Lower leg skin (tissue), 3 donors: ENCODE results near the gene INPP5F.

ENCODE experiments used
- POLR2A ChIP-seq, 2 donors: fragments of 450-650 bp; IDR thresholded peaks; one replicate each; pipeline ENCODE4 v1.6.1; 2016 to 2017; ENCODE audit warnings: antibody characterized with exemption in 2 of 2, mild to moderate bottlenecking in 1 of 2, moderate library complexity in 1 of 2
- TF ChIP-seq, protein P1 (sequence below), 3 donors: fragments of 450-650 bp; IDR thresholded peaks; one replicate each; pipeline ENCODE4 v1.5.1; 2016; ENCODE audit warnings: antibody characterized with exemption in 3 of 3, mild to moderate bottlenecking in 3 of 3, moderate library complexity in 2 of 3

DNA sequence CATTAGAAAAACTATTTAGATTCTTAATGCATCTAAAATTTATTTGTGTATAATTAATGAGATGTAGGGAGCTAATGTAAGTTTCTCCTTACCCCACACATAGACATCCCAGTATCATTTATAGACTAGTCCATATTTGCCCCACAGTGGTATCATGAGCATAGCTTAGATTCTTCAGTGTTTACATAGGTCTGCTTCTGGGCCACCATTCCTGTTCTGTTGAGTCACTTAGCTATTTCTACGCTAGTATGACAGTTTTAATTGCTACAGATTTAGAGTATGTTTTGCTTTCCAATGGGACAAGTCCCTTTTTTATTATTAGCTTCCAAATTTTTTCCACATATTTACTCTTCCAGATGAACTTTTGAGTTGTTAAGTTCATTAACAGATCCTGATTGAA, 77.4 kb downstream of the INPP5F start:
- TF ChIP-seq, protein P1, sequence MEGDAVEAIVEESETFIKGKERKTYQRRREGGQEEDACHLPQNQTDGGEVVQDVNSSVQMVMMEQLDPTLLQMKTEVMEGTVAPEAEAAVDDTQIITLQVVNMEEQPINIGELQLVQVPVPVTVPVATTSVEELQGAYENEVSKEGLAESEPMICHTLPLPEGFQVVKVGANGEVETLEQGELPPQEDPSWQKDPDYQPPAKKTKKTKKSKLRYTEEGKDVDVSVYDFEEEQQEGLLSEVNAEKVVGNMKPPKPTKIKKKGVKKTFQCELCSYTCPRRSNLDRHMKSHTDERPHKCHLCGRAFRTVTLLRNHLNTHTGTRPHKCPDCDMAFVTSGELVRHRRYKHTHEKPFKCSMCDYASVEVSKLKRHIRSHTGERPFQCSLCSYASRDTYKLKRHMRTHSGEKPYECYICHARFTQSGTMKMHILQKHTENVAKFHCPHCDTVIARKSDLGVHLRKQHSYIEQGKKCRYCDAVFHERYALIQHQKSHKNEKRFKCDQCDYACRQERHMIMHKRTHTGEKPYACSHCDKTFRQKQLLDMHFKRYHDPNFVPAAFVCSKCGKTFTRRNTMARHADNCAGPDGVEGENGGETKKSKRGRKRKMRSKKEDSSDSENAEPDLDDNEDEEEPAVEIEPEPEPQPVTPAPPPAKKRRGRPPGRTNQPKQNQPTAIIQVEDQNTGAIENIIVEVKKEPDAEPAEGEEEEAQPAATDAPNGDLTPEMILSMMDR (IDR thresholded peaks at IDR 0.05) = no peak
- no peak for TF ChIP-seq POLR2A (IDR thresholded peaks at IDR 0.05)
